ENCODE data around the gene COASY.

GRCh38 chr17:42571435-42572225, 9.7 kb downstream of the COASY start:
- TF ChIP-seq, protein P1, sequence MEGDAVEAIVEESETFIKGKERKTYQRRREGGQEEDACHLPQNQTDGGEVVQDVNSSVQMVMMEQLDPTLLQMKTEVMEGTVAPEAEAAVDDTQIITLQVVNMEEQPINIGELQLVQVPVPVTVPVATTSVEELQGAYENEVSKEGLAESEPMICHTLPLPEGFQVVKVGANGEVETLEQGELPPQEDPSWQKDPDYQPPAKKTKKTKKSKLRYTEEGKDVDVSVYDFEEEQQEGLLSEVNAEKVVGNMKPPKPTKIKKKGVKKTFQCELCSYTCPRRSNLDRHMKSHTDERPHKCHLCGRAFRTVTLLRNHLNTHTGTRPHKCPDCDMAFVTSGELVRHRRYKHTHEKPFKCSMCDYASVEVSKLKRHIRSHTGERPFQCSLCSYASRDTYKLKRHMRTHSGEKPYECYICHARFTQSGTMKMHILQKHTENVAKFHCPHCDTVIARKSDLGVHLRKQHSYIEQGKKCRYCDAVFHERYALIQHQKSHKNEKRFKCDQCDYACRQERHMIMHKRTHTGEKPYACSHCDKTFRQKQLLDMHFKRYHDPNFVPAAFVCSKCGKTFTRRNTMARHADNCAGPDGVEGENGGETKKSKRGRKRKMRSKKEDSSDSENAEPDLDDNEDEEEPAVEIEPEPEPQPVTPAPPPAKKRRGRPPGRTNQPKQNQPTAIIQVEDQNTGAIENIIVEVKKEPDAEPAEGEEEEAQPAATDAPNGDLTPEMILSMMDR (IDR thresholded peaks at IDR 0.05; ENCODE audit: borderline replicate concordance, extremely low read depth, low read length, poor library complexity, severe bottlenecking), result no peak
- no peak for TF ChIP-seq EZH2 (IDR thresholded peaks at IDR 0.05; ENCODE audit: borderline replicate concordance, low read depth, low read length, severe bottlenecking)

All from DND-41 (cell line).